K562 (cell line): ENCODE measurements around the gene AVPR1A. TPM values are rescaled to one million over a fixed set of nuclear protein-coding genes. Genes with fewer than 3 reads are reported as not detected.

ENCODE experiments used
- CTCF ChIP-seq, 3 experiments: IDR thresholded peaks in 2 of 3; conservative IDR thresholded peaks in 1 of 3; 2 replicates each; pipeline ENCODE4 v1.5.1; 2011 to 2012; ENCODE audit warnings: low read length in 3 of 3, mild to moderate bottlenecking in 3 of 3, control low read depth in 2 of 3, improper control_type of control experiment in 1 of 3, inconsistent platforms in 1 of 3, low read depth in 1 of 3, mixed read lengths in 1 of 3, moderate library complexity in 1 of 3; ENCODE audit not compliant: insufficient read depth in 2 of 3
- REST ChIP-seq, 2 experiments: fragments of 450-650 bp; formaldehyde crosslinking in 1 of 2; IDR thresholded peaks; 2 replicates each; pipeline versions ENCODE4 v1.4.0 to v1.6.1; 2014 to 2020; ENCODE audit warnings: mild to moderate bottlenecking in 2 of 2, borderline replicate concordance in 1 of 2, low read depth in 1 of 2
- polyA plus RNA-seq, 8 experiments: library from polyadenylated mRNA; depleted of rRNA in 4 of 8; stranded (reverse) in 5 of 8; unstranded in 3 of 8; fragments of >200 nt; fragmentation: Nextera tagmentation in 2 of 8; fragmentation: Illumina TruSeq in 1 of 8; extraction: Ambion mirVana in 2 of 8; extraction: Trizol in 1 of 8; gene quantifications; 2 replicates each; pipeline versions ENCODE4 v1.2.1 to v1.2.3, GENCODE V29; 2011 to 2014; ENCODE audit warnings: inconsistent platforms in 1 of 8, missing spikeins in 1 of 8
- total RNA-seq, 7 experiments: library from RNA; depleted of rRNA in 6 of 7; stranded (reverse); fragments of >200 nt in 6 of 7; fragmentation: Illumina TruSeq in 2 of 7; extraction: Trizol in 2 of 7; gene quantifications; 2 replicates each; pipeline versions ENCODE4 v1.2.1 to v1.2.3, GENCODE V29; 2011 to 2021; ENCODE audit warnings: low replicate concordance in 1 of 7

The AVPR1A gene
- total and polyA plus RNA-seq, 9 of the 15 experiments (the other 6 are each of a cell fraction or from before 2014, with no cell fraction given) = under 0.01 to 0.04 (median 0.03) TPM; not detected in 3

GRCh38 chr12:63103494-63104131 lies 47.4 kb downstream of the AVPR1A start (continued):
- TF ChIP-seq REST (IDR thresholded peaks at IDR 0.05; ENCODE audit: borderline replicate concordance) (peak; percentile 57; the same call in 1 of the 2 replicates), REST (CRISPR knock-in tag; IDR thresholded peaks at IDR 0.05; ENCODE audit: low read depth) (no peak), CTCF (IDR thresholded peaks at IDR 0.05 in 2 of 3, conservative IDR thresholded peaks at IDR 0.05 in 1 of 3; ENCODE audit: insufficient read depth in 2 of 3, low read depth in 1 of 3, low read length in 3 of 3) (peak; percentile 50 to 78 (median 67))
